ENCODE data around the gene TTLL4.

- TF ChIP-seq EP300 (IDR thresholded peaks at IDR 0.05) (no peak), CTCF (IDR thresholded peaks at IDR 0.05) (no peak)
These were observed 63.2 kb downstream of the TTLL4 start for GRCh38 chr2:218773881-218774280.

All from suprapubic skin (tissue), 3 donors.